PC-9 (cell line): Measurements from ENCODE around the gene LZTS3. TPM values are rescaled to one million over a fixed set of nuclear protein-coding genes. Genes with fewer than 3 reads are reported as not detected.

Experiments used
- BruUV-seq: library from RNA; stranded (reverse); fragments of 400-500 nt; replicated peaks from 2 replicates; lab custom pipeline; 2021; lab: Mats Ljungman, UMichigan
- CTCF ChIA-PET: fragments of 300-600 bp; sonication (Branson Sonifier 250); formaldehyde crosslinking; loops from one replicate; lab custom pipeline; 2022; ENCODE audit warnings: antibody characterized with exemption; lab: Charles Lee
- POLR2A ChIA-PET: fragments of 300-600 bp; sonication (Branson Sonifier 250); formaldehyde crosslinking; loops from one replicate; lab custom pipeline; 2022; ENCODE audit warnings: antibody characterized with exemption; ENCODE audit not compliant: unreplicated experiment; lab: Charles Lee
- DNase-seq, 2 experiments: peaks; one replicate each; pipeline versions ENCODE4 v3.0.0 to v3.0.0-alpha.2; 2015 to 2022; ENCODE audit warnings: mixed read lengths in 1 of 2
- H2AFZ ChIP-seq: fragments of 200-600 bp; sonication (generic); 2 replicates; pipeline ENCODE4 v1.8.1; 2017; ENCODE audit warnings: antibody characterized with exemption
- H3F3A ChIP-seq: fragments of 200-600 bp; sonication (generic); 2 replicates; pipeline ENCODE4 v1.8.1; 2017; ENCODE audit warnings: antibody characterized with exemption, mild to moderate bottlenecking, low read depth; ENCODE audit not compliant: insufficient read depth
- H3K27ac ChIP-seq: fragments of 200-600 bp; sonication (generic); 2 replicates; pipeline ENCODE4 v1.6.1; 2016; ENCODE audit warnings: mixed run types
- H3K27me3 ChIP-seq: fragments of 200-600 bp; sonication (generic); 2 replicates; pipeline ENCODE4 v1.6.1; 2016; ENCODE audit warnings: low read depth, mixed run types; ENCODE audit not compliant: insufficient read depth
- H3K36me3 ChIP-seq: fragments of 200-600 bp; sonication (generic); 2 replicates; pipeline ENCODE4 v1.6.1; 2016; ENCODE audit warnings: low read depth, mixed run types
- H3K4me1 ChIP-seq: fragments of 200-600 bp; sonication (generic); replicated peaks from 2 replicates; pipeline ENCODE4 v1.6.1; 2016; ENCODE audit warnings: mixed run types; ENCODE audit not compliant: insufficient read depth
- H3K4me2 ChIP-seq: fragments of 200-600 bp; sonication (generic); 2 replicates; pipeline ENCODE4 v1.6.1; 2017; ENCODE audit warnings: mixed run types
- H3K4me3 ChIP-seq: fragments of 200-600 bp; sonication (generic); 2 replicates; pipeline ENCODE4 v1.6.1; 2016; ENCODE audit warnings: mixed run types
- H3K79me2 ChIP-seq: fragments of 200-600 bp; sonication (generic); 2 replicates; pipeline ENCODE4 v1.6.1; 2017; ENCODE audit warnings: low read depth, mixed run types
- H3K9me2 ChIP-seq: fragments of 200-600 bp; sonication (generic); 2 replicates; pipeline ENCODE4 v1.8.1; 2017; ENCODE audit warnings: mild to moderate bottlenecking; ENCODE audit not compliant: insufficient read depth
- H3K9me3 ChIP-seq: fragments of 200-600 bp; sonication (generic); 2 replicates; pipeline ENCODE4 v1.8.1; 2016; ENCODE audit warnings: low read depth; ENCODE audit not compliant: insufficient read depth
- H4K20me1 ChIP-seq: fragments of 200-600 bp; sonication (generic); 2 replicates; pipeline ENCODE4 v1.8.1; 2017; ENCODE audit not compliant: insufficient read depth
- CTCF ChIP-seq: fragments of 200-600 bp; sonication (generic); conservative IDR thresholded peaks from 2 replicates; pipeline ENCODE4 v1.6.1; 2017; ENCODE audit warnings: mixed run types, antibody characterized with exemption, mild to moderate bottlenecking, moderate library complexity
- EZH2 ChIP-seq: fragments of 200-600 bp; sonication (generic); IDR thresholded peaks from 2 replicates; pipeline ENCODE4 v1.8.0; 2017; ENCODE audit warnings: antibody characterized with exemption, low read depth
- intact Hi-C: fragments of 100-400 bp; cut with micrococcal nuclease; formaldehyde crosslinking; loops from one replicate; pipeline ENCODE4 v1.10.0; 2022; ENCODE audit not compliant: unreplicated experiment
- total RNA-seq: library from RNA; stranded (reverse); gene quantifications from 2 replicates; pipeline ENCODE4 v1.2.3, GENCODE V29; 2021

Gene LZTS3
- total RNA-seq, 1 experiment from 2014 or later, result 10.4 TPM

GRCh38 chr20:3161316-3162079 is 11.9 kb downstream of the LZTS3 start:
- Histone ChIP-seq H3K4me3 (no peak overlapping the region), H3K27me3 (no peaks in the 10 kb centered on the region), H3F3A (peaks cover 6% of the 10 kb centered on the region; the same call in 1 of the 2 replicates), H3K9me3 (no peaks in the 10 kb centered on the region), H3K4me1 (peaks cover 21% of the 10 kb centered on the region), H3K9me2 (no peaks in the 10 kb centered on the region), H3K27ac (no peak overlapping the region), H3K36me3 (no peaks in the 10 kb centered on the region), H3K4me2 (no peak overlapping the region), H4K20me1 (peaks cover 25% of the 10 kb centered on the region), H2AFZ (no peak overlapping the region), H3K79me2 (peaks cover 40% of the 10 kb centered on the region)
- TF ChIP-seq EZH2 (no peak), CTCF (no peak)
- DNase-seq, result no peak
- CTCF ChIA-PET, result interaction anchor here (0.5 to 1.0 kb wide), 3 partner anchors 24 to 108 kb away, joined by 3 to 12 read pairs (median 7); no protein-coding TSS in a partner anchor
- intact Hi-C loops, result no loop called here
- POLR2A ChIA-PET, result interaction anchor here (0.7 kb wide), 1 partner anchor 48 kb away, joined by 3 read pairs; no protein-coding TSS in a partner anchor
- no TSS peak for BruUV-seq

GRCh38 chr20:3160418-3160817 is 12.9 kb downstream of the LZTS3 start:
- H2AFZ ChIP-seq, result peak overlapping the region; percentile 96
- H3K36me3 ChIP-seq, result no peaks in the 10 kb centered on the region
- intact Hi-C loops, result no loop called here
- TF ChIP-seq CTCF (no peak), EZH2 (no peak)
- no peaks in the 10 kb centered on the region for H3K9me3 ChIP-seq
- BruUV-seq, result no TSS peak
- peak overlapping the region; percentile 100 for H3K4me2 ChIP-seq
- H3K79me2 ChIP-seq, result peaks cover 51% of the 10 kb centered on the region
- no peaks in the 10 kb centered on the region for H3K27me3 ChIP-seq
- no peak overlapping the region for H3K27ac ChIP-seq
- peaks cover 21% of the 10 kb centered on the region for H3K4me1 ChIP-seq
- H4K20me1 ChIP-seq, result peaks cover 34% of the 10 kb centered on the region
- peaks cover 7% of the 10 kb centered on the region; the same call in 1 of the 2 replicates for H3F3A ChIP-seq
- DNase-seq, result no peak
- POLR2A ChIA-PET, result no interaction called here
- peak overlapping the region; percentile 95; the same call in 1 of the 2 replicates for H3K4me3 ChIP-seq
- CTCF ChIA-PET, result interaction anchor here (0.7 kb wide), 2 partner anchors 55 to 154 kb away, joined by 5 to 9 read pairs; no protein-coding TSS in a partner anchor
- no peaks in the 10 kb centered on the region for H3K9me2 ChIP-seq

GRCh38 chr20:3158968-3159431 is 14.3 kb downstream of the LZTS3 start:
- H3K79me2 ChIP-seq, result peaks cover 64% of the 10 kb centered on the region
- H3K4me3 ChIP-seq, result peak overlapping the region; percentile 95
- intact Hi-C loops, result no loop called here
- peaks cover 42% of the 10 kb centered on the region for H4K20me1 ChIP-seq
- peaks cover 7% of the 10 kb centered on the region; the same call in 1 of the 2 replicates for H3F3A ChIP-seq
- ChIA-PET CTCF (no interaction called here), POLR2A (no interaction called here)
- H3K9me3 ChIP-seq, result no peaks in the 10 kb centered on the region
- BruUV-seq, result no TSS peak
- H3K27ac ChIP-seq, result peak overlapping the region; percentile 52
- TF ChIP-seq CTCF (no peak), EZH2 (no peak)
- H3K27me3 ChIP-seq, result no peaks in the 10 kb centered on the region
- no peaks in the 10 kb centered on the region for H3K36me3 ChIP-seq
- H3K4me2 ChIP-seq, result peak overlapping the region; percentile 100
- H2AFZ ChIP-seq, result peak overlapping the region; percentile 96
- peaks cover 21% of the 10 kb centered on the region for H3K4me1 ChIP-seq
- no peak for DNase-seq
- no peaks in the 10 kb centered on the region for H3K9me2 ChIP-seq
